Stimulated activated effector memory CD8-positive, alpha-beta T cell treated with anti-CD3 and anti-CD28 coated beads, Interleukin-12 subunit alpha, Interleukin-12 subunit beta, amount 100 ng/mL, for 72 hours (primary cell): ENCODE results near the gene PDIK1L.

ENCODE experiments used
- ATAC-seq: fragments of 150-1000 bp; cut with Tn5 transposase; 2 replicates; pipeline ENCODE4 v1.10.0; 2021
- DNase-seq, 2 donors: peaks; one replicate each; pipeline ENCODE4 v3.0.0; 2021 to 2022; ENCODE audit warnings: low spot score in 2 of 2
- H3K27ac Mint-ChIP-seq: one replicate; pipeline ENCODE4 v1.8.0; 2022; ENCODE audit warnings: mild to moderate bottlenecking, mixed read lengths
- H3K36me3 Mint-ChIP-seq: one replicate; pipeline ENCODE4 v1.8.0; 2022; ENCODE audit warnings: mild to moderate bottlenecking, mixed read lengths
- H3K4me1 Mint-ChIP-seq: one replicate; pipeline ENCODE4 v1.8.0; 2022; ENCODE audit warnings: mixed read lengths
- H3K4me3 Mint-ChIP-seq: one replicate; pipeline ENCODE4 v1.8.0; 2022; ENCODE audit warnings: mild to moderate bottlenecking, mixed read lengths
- H3K9me3 Mint-ChIP-seq: one replicate; pipeline ENCODE4 v1.8.0; 2022; ENCODE audit warnings: mixed read lengths

Gene PDIK1L

GRCh38 chr1:26154750-26155149, 43.1 kb downstream of the PDIK1L start:
- Mint-ChIP-seq H3K4me3 (no peak overlapping the region), H3K27ac (no peak overlapping the region), H3K9me3 (no peaks in the 10 kb centered on the region), H3K36me3 (no peaks in the 10 kb centered on the region), H3K4me1 (no peaks in the 10 kb centered on the region)
- DNase-seq (no peak), ATAC-seq (no peak)

- Mint-ChIP-seq H3K9me3 (no peaks in the 10 kb centered on the region), H3K4me3 (no peak overlapping the region), H3K4me1 (no peaks in the 10 kb centered on the region), H3K36me3 (no peaks in the 10 kb centered on the region), H3K27ac (no peak overlapping the region)
- no peak for ATAC-seq
- no peak for DNase-seq
These were observed 44.0 kb downstream of the PDIK1L start for GRCh38 chr1:26155370-26156284.

- H3K4me1 Mint-ChIP-seq: no peaks in the 10 kb centered on the region
- ATAC-seq (peak; percentile 6), DNase-seq (no peak)
- H3K27ac Mint-ChIP-seq: no peak overlapping the region
- H3K36me3 Mint-ChIP-seq: no peaks in the 10 kb centered on the region
- H3K9me3 Mint-ChIP-seq: no peaks in the 10 kb centered on the region
- no peak overlapping the region for H3K4me3 Mint-ChIP-seq
These were observed 44.8 kb downstream of the PDIK1L start for GRCh38 chr1:26156285-26157038.

- Mint-ChIP-seq H3K27ac (no peak overlapping the region), H3K36me3 (no peaks in the 10 kb centered on the region), H3K4me1 (peaks cover 5% of the 10 kb centered on the region), H3K4me3 (no peak overlapping the region), H3K9me3 (no peaks in the 10 kb centered on the region)
- DNase-seq (no peak), ATAC-seq (no peak)
These were observed 46.8 kb downstream of the PDIK1L start for GRCh38 chr1:26158271-26158907.

- Mint-ChIP-seq H3K9me3 (no peaks in the 10 kb centered on the region), H3K4me1 (peaks cover 5% of the 10 kb centered on the region), H3K27ac (no peak within 1 kb of the TSS), H3K36me3 (no peaks in the 10 kb centered on the region), H3K4me3 (no peak within 1 kb of the TSS)
- ATAC-seq (no peak), DNase-seq (no peak)
These were observed 47.5 kb downstream of the PDIK1L start, which contains the start of gene FAM110D for GRCh38 chr1:26158908-26159742. FAM110D (plus strand) TSS chr1:26159079; CDS start chr1:26161292, 2,213 bp downstream.

GRCh38 chr1:26159743-26160039, 48.1 kb downstream of the PDIK1L start:
- Mint-ChIP-seq H3K9me3 (no peaks in the 10 kb centered on the region), H3K36me3 (no peaks in the 10 kb centered on the region), H3K4me1 (peaks cover 8% of the 10 kb centered on the region), H3K4me3 (no peak overlapping the region), H3K27ac (no peak overlapping the region)
- ATAC-seq (no peak), DNase-seq (no peak)

- peak overlapping the region; percentile 43 for H3K4me3 Mint-ChIP-seq
- no peaks in the 10 kb centered on the region for H3K36me3 Mint-ChIP-seq
- H3K27ac Mint-ChIP-seq: no peak overlapping the region
- no peak for ATAC-seq
- DNase-seq: no peak
- H3K4me1 Mint-ChIP-seq: peaks cover 15% of the 10 kb centered on the region
- no peaks in the 10 kb centered on the region for H3K9me3 Mint-ChIP-seq
These were observed 49.1 kb downstream of the PDIK1L start for GRCh38 chr1:26160527-26161414.

- no peaks in the 10 kb centered on the region for H3K9me3 Mint-ChIP-seq
- H3K27ac Mint-ChIP-seq: no peak overlapping the region
- DNase-seq: no peak
- peaks cover 17% of the 10 kb centered on the region for H3K4me1 Mint-ChIP-seq
- peak; percentile 50 for ATAC-seq
- peak overlapping the region; percentile 43 for H3K4me3 Mint-ChIP-seq
- no peaks in the 10 kb centered on the region for H3K36me3 Mint-ChIP-seq
These were observed 50.0 kb downstream of the PDIK1L start for GRCh38 chr1:26161415-26162219.

GRCh38 chr1:26162220-26162709, 50.6 kb downstream of the PDIK1L start:
- H3K27ac Mint-ChIP-seq: no peak overlapping the region
- DNase-seq (no peak), ATAC-seq (no peak)
- H3K9me3 Mint-ChIP-seq: no peaks in the 10 kb centered on the region
- peaks cover 22% of the 10 kb centered on the region for H3K4me1 Mint-ChIP-seq
- peak overlapping the region; percentile 43 for H3K4me3 Mint-ChIP-seq
- H3K36me3 Mint-ChIP-seq: no peaks in the 10 kb centered on the region

GRCh38 chr1:26163684-26164035, 52.0 kb downstream of the PDIK1L start:
- peaks cover 22% of the 10 kb centered on the region for H3K4me1 Mint-ChIP-seq
- no peak overlapping the region for H3K27ac Mint-ChIP-seq
- DNase-seq (no peak), ATAC-seq (no peak)
- peak overlapping the region; percentile 51 for H3K4me3 Mint-ChIP-seq
- no peaks in the 10 kb centered on the region for H3K9me3 Mint-ChIP-seq
- H3K36me3 Mint-ChIP-seq: no peaks in the 10 kb centered on the region

GRCh38 chr1:26164036-26164860, 52.6 kb downstream of the PDIK1L start:
- peak overlapping the region; percentile 51 for H3K4me3 Mint-ChIP-seq
- H3K4me1 Mint-ChIP-seq: peaks cover 22% of the 10 kb centered on the region
- no peak overlapping the region for H3K27ac Mint-ChIP-seq
- H3K36me3 Mint-ChIP-seq: no peaks in the 10 kb centered on the region
- peak; percentile 69 for ATAC-seq
- H3K9me3 Mint-ChIP-seq: no peaks in the 10 kb centered on the region
- peak; percentile 60 to 81 for DNase-seq

GRCh38 chr1:26164861-26165842, 53.5 kb downstream of the PDIK1L start:
- H3K27ac Mint-ChIP-seq: no peak overlapping the region
- peak overlapping the region; percentile 51 for H3K4me3 Mint-ChIP-seq
- DNase-seq: no peak
- no peaks in the 10 kb centered on the region for H3K9me3 Mint-ChIP-seq
- no peak for ATAC-seq
- no peaks in the 10 kb centered on the region for H3K36me3 Mint-ChIP-seq
- peaks cover 23% of the 10 kb centered on the region for H3K4me1 Mint-ChIP-seq
